ENCODE data around the gene CBLC.

Gene CBLC

GRCh38 chr19:44752816-44753625 lies 24.7 kb upstream of the CBLC start:
- no peak overlapping the region; a peak in 1 of 4 replicates for H3K4me3 ChIP-seq (ENCODE audit: low read depth in 1 of 2, low read length in 2 of 2)
- peaks cover 24% of the 10 kb centered on the region for H3K4me1 ChIP-seq (ENCODE audit: insufficient read depth, low read length)
- no peak overlapping the region for H3K27ac ChIP-seq (ENCODE audit: low read length)
- H4K20me1 ChIP-seq (ENCODE audit: insufficient read depth, low read length) = peaks cover 20% of the 10 kb centered on the region
- H3K4me2 ChIP-seq (ENCODE audit: insufficient read depth, low read length) = peak overlapping the region; percentile 48
- H3K9me3 ChIP-seq (ENCODE audit: insufficient read depth, low read length, severe bottlenecking) = no peaks in the 10 kb centered on the region
- no peak for TF ChIP-seq EZH2 (IDR thresholded peaks at IDR 0.05; ENCODE audit: borderline replicate concordance, low read depth, low read length, severe bottlenecking)
- TF ChIP-seq, protein P1, sequence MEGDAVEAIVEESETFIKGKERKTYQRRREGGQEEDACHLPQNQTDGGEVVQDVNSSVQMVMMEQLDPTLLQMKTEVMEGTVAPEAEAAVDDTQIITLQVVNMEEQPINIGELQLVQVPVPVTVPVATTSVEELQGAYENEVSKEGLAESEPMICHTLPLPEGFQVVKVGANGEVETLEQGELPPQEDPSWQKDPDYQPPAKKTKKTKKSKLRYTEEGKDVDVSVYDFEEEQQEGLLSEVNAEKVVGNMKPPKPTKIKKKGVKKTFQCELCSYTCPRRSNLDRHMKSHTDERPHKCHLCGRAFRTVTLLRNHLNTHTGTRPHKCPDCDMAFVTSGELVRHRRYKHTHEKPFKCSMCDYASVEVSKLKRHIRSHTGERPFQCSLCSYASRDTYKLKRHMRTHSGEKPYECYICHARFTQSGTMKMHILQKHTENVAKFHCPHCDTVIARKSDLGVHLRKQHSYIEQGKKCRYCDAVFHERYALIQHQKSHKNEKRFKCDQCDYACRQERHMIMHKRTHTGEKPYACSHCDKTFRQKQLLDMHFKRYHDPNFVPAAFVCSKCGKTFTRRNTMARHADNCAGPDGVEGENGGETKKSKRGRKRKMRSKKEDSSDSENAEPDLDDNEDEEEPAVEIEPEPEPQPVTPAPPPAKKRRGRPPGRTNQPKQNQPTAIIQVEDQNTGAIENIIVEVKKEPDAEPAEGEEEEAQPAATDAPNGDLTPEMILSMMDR (IDR thresholded peaks at IDR 0.05; ENCODE audit: borderline replicate concordance, extremely low read depth, low read length, poor library complexity, severe bottlenecking) = no peak
- DNase-seq = peak; percentile 92
- no peak overlapping the region for H3K9ac ChIP-seq (ENCODE audit: low read depth, low read length)
- peaks cover 14% of the 10 kb centered on the region for H3K27me3 ChIP-seq (ENCODE audit: insufficient read depth, low read length, poor library complexity)
- H3K79me2 ChIP-seq (ENCODE audit: insufficient read depth, low read length) = no peaks in the 10 kb centered on the region
- no peak overlapping the region for H2AFZ ChIP-seq (ENCODE audit: low read depth, low read length)
- no peaks in the 10 kb centered on the region for H3K36me3 ChIP-seq (ENCODE audit: insufficient read depth, low read length)
- peak; percentile 93 for ATAC-seq (ENCODE audit: insufficient read depth, low read depth)

- no peak overlapping the region for H3K4me3 ChIP-seq (ENCODE audit: low read depth in 1 of 2, low read length in 2 of 2)
- DNase-seq (no peak), ATAC-seq (ENCODE audit: insufficient read depth, low read depth) (no peak)
- H3K4me2 ChIP-seq (ENCODE audit: insufficient read depth, low read length) = peak overlapping the region; percentile 48
- peaks cover 12% of the 10 kb centered on the region for H3K27me3 ChIP-seq (ENCODE audit: insufficient read depth, low read length, poor library complexity)
- no peak overlapping the region for H3K9ac ChIP-seq (ENCODE audit: low read depth, low read length)
- no peak for TF ChIP-seq EZH2 (IDR thresholded peaks at IDR 0.05; ENCODE audit: borderline replicate concordance, low read depth, low read length, severe bottlenecking)
- TF ChIP-seq, protein P1 (IDR thresholded peaks at IDR 0.05; ENCODE audit: borderline replicate concordance, extremely low read depth, low read length, poor library complexity, severe bottlenecking) = no peak
- H2AFZ ChIP-seq (ENCODE audit: low read depth, low read length) = no peak overlapping the region
- peaks cover 20% of the 10 kb centered on the region for H4K20me1 ChIP-seq (ENCODE audit: insufficient read depth, low read length)
- H3K36me3 ChIP-seq (ENCODE audit: insufficient read depth, low read length) = no peaks in the 10 kb centered on the region
- no peaks in the 10 kb centered on the region for H3K9me3 ChIP-seq (ENCODE audit: insufficient read depth, low read length, severe bottlenecking)
- peaks cover 22% of the 10 kb centered on the region for H3K4me1 ChIP-seq (ENCODE audit: insufficient read depth, low read length)
- H3K27ac ChIP-seq (ENCODE audit: low read length) = no peak overlapping the region
- no peaks in the 10 kb centered on the region for H3K79me2 ChIP-seq (ENCODE audit: insufficient read depth, low read length)
Measured at GRCh38 chr19:44753626-44753931, 24.1 kb upstream of the CBLC start.

DNA sequence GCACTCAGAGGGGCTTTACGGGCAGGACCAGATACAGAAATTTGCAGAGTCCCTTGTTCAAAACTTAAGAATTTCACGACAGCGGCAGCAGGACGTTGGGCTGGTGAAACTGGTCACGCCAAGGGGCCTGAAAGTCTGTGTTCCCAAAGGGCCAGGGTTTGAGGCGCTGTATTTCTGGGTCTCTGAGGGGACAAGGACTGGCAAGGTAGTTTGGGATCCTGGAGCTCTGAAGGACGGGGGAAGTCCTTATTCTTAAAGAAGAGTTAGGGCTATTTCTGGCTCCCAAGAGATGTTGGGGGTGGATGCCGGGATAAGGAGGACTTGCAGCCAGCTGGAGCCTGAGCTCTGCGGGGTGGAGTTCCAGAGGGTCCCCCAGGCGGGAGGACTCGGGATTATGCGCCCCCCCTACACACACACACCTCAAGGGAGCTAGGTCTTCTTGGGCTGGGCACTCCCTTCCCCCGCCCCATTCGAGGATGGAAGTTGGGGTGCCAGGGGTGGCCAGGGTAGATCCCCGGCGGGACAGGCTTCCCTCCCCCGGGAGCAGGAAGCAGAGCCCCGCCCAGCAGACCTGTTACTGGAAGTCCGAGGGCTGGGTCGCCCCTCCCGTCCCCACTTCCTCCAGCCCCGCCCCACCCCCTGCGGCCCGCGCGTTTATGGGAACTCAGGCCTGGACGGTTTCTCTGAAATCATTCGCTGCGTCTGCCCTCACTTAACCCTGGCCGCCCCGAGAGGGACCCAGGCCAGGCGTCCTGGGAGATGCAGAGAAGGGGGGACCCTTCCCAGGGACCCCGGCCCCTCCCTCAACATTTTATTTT lies 23.5 kb upstream of the CBLC start:
- ATAC-seq (ENCODE audit: insufficient read depth, low read depth) = peak; percentile 4; the same call in 1 of the 3 replicates
- Histone ChIP-seq H3K9ac (ENCODE audit: low read depth, low read length) (no peak overlapping the region), H3K4me1 (ENCODE audit: insufficient read depth, low read length) (peaks cover 22% of the 10 kb centered on the region)

More for the DNA sequence above, 23.5 kb upstream of the CBLC start:
- Histone ChIP-seq H3K79me2 (ENCODE audit: insufficient read depth, low read length) (no peaks in the 10 kb centered on the region), H4K20me1 (ENCODE audit: insufficient read depth, low read length) (peaks cover 20% of the 10 kb centered on the region), H3K27ac (ENCODE audit: low read length) (no peak overlapping the region), H3K4me2 (ENCODE audit: insufficient read depth, low read length) (peak overlapping the region; percentile 48), H2AFZ (ENCODE audit: low read depth, low read length) (no peak overlapping the region), H3K36me3 (ENCODE audit: insufficient read depth, low read length) (no peaks in the 10 kb centered on the region), H3K4me3 (ENCODE audit: low read depth in 1 of 2, low read length in 2 of 2) (peak overlapping the region in 1 of 2 experiments; percentile 16; a peak in 1 of 4 replicates), H3K27me3 (ENCODE audit: insufficient read depth, low read length, poor library complexity) (peaks cover 12% of the 10 kb centered on the region), H3K9me3 (ENCODE audit: insufficient read depth, low read length, severe bottlenecking) (no peaks in the 10 kb centered on the region)
- peak; percentile 16 for DNase-seq
- TF ChIP-seq, protein P1 (IDR thresholded peaks at IDR 0.05; ENCODE audit: borderline replicate concordance, extremely low read depth, low read length, poor library complexity, severe bottlenecking) = no peak
- no peak for TF ChIP-seq EZH2 (IDR thresholded peaks at IDR 0.05; ENCODE audit: borderline replicate concordance, low read depth, low read length, severe bottlenecking)

Measured in DND-41 (cell line).